ENCODE data around the gene LONP2.
"Not testable (repeated sequence)": the region's sequence is repeated elsewhere in the genome, so short reads cannot be mapped to it uniquely, and the experiment has no call there.

Gene LONP2

DNA sequence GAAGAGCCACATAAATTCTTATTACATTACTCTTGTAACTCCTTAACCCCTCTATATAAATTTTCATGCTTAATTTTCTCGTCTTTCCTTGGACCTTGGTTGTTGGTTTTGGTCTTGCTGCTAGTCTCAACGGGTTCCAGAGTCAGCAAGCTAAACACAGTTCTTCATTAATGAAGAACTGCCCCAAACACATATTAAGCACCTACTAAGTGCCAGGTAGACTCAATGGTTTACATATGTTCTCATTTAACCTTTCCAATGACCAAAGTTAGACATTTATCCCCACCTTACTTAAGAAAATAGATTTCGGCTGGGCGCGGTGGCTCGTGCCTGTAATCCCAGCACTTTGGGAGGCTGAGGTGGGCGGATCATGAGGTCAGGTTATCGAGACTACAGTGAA, 126.1 kb downstream of the LONP2 start:
- no peak for DNase-seq

DNA sequence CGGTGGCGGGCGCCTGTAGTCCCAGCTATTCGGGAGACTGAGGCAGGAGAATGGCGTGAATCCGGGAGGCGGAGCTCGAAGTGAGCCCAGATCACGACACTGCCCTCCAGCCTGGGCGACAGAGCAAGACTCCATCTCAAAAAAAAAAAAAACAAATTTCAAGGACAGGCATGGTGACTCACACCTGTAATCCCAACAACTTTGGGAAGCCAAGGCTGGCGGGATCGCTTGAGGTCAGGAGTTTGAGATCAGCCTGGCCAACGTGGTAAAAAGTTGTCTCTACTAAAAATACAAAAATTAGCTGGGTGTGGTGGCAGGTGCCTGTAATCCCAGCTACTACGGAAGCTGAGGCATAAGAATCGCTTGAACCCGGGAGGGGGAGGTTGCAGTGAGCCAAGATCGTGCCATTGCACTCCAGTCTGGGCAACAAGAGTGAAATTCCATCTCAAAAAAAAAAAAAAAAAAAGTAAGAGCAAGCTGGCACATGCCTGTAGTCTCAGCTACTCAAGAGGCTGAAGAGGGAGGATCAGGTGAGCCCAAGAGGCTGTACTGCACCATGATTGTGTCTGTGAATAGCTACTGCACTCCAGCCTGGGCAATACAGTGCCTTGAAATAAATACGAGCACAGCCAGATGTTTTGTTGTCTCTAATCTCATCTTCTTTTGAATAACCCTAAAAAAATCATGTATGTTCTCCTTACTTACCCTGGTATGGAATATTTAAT, 126.7 kb downstream of the LONP2 start:
- DNase-seq = not testable (repeated sequence)

DNA sequence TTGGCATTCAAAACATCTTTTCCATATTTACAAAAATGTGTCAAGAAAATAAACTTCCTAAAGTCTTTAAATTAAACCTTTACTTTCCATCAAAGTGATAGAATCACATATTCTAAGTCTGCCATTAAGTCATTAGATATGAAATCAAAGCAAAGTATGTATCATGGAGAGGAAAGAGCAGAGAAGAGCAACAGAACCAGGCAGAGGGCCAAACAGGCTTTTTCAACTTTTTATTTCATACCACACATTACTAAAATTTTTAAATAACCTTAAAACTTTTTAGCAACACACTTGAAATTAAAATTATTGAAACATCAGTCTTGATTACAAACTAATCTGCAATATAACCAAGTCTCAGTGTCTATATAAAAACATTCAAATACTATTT, 127.3 kb downstream of the LONP2 start:
- DNase-seq = no peak

DNA sequence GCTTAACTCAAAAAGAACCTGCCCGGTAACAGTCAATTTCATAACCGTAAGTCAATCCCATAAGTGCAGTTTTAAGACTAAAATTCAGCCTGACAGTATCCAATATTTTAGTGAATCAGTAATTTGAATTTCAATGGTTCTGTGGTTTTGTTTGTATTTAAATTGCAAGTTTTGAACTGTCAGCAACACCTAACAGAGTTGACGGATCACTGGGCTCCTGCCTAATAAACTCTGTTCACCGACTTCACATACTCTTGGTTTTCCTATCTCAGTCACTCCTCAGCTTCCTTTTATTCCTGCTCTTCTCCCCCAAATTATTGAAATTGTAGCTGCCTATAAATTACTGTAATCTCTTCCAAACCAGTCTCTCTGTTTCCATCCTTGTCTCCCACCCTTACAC, 128.6 kb downstream of the LONP2 start:
- no peak for DNase-seq

DNA sequence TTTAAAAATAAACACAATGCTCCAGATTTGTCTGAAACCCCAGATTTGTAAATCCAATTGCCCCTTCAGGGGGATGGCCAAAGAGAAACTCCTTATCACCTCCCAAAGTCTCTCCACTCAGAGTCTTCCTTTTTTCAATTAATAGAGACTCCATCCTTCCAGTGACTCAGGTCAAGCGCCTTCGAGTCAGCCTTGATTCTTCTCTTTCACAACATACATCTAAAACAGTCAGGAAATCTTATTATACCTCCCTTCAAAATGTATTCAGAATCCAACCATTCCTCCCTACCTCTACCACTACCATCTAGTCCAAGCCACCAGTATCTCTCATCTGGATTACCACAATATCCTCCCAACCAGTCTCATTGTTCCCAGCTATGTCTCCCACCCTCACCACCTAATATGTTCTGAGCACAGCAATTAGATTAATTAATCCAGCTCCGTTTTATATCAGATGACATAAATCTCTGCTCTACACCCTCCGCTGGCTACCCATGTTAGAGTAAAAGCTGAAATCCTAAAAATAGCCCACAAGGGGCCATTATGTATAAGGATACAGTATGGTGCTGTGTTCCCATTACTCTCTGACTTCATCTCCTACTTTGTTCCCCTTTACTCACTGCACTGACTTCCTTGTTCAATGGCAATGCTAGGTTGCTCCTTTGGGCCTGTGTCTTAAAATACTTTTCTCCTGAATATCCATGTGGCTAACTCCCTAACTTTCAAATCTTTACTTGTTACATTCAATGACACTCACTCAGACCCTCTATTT, 129.3 kb downstream of the LONP2 start:
- DNase-seq = peak; percentile 45

DNA sequence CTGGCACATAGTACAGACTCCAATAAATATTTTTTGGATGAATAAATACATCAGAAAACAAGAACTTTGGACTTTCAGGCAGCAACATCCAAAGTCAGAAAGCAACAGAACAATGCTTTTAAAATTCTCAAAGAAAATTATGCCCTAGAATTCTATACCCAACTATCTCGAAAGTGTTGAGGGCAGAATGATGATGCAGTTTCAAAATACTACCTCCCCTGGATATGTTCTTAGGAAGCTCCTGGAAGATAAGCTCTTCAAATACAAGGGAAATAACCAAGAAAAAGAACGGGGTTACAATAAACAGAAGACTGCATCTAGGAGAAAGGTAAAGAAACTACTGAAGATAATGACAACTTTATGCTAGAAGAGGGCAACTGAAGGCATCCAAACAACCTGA, 130.2 kb downstream of the LONP2 start:
- DNase-seq = no peak

DNA sequence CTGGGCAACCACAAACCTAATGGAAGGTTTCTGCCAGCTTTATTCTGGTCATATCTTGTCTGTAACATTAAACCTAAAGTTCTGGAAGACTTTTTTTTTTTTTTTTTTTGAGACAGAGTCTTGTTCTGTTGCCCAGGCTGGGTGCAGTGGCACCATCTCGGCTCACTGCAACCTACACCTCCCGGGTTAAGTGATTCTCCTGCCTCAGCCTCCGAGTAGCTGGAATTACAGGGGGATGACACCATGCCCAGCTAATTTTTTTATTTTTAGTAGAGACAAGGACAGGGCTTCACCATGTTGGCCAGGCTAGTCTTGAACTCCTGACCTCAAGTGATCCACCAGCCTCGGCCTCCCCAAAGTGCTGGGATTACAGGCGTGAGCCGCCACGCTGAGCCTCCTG, 133.2 kb downstream of the LONP2 start:
- DNase-seq = not testable (repeated sequence)

DNA sequence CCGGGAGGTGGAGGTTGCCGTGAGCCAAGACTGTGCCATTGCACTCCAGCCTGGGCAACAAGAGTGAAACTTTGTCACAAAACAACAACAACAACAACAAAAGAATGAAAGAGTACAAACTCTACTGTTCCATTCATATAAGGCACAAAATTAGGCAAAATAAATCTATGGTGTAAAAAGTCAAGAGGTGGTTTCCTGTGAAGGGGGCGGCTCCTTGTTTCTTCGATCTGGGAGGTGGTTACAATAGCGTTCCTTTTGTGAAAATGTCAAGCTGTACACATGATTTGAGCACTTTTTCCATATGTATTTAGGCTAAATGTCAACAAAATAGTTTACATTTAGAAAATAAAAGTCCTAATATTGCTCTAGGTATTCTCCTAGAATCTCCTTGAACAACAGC, 134.2 kb downstream of the LONP2 start:
- DNase-seq = no peak

DNA sequence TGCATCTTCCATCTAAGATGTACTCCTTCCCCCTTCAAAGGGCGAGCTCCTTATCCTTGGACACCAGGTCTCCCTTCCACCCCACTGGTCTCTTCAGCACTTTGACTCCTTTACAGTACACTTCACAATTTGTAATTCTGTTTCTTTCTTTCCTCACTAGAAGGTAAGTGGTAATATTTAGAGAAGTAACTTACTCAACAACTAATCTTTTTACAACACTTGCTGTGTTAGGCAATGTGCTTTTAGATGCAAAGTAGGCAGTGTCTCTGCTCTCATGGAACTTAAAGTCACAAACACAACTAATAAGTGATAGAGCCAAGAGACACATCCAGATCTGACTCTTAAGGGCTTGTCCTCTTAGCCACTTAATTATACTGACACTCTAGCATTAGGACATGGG, 134.7 kb downstream of the LONP2 start:
- peak; percentile 71 for DNase-seq

DNA sequence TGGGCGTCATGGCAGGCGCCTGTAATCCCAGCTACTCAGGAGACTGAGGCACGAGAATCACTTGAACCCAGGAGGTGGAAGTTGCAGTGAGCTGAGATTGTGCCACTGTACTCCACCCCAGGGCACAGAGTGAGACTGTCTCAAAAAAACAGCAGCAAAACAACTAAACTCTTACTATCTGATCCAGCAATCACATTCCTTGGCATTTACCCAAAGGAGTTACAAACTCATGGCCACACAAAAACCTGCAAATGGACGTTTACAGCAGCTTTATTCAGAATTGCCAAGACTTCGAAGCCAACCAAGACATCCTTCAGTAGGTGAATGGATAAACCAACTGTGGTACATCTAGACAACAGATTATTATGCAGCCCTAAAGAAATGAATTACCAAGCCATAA, 137.1 kb downstream of the LONP2 start:
- no peak for DNase-seq

DNA sequence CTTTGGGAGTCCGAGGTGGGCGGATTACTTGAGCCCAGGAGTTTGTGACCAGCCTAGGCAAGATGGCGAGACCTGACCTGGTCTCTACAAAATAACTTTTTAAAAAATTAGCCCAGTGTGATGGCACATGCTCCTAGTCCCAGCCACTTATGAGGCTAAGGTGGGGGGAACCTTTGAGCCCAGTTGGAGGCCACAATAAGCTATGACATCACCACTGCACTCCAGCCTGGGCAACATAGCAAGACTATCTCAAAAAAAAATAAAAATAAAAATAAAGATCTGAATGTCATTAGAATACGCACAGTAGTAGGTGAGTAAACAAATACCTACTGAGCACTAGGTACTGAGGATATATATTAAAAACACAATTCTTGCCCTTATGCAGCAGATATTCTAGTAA, 138.0 kb downstream of the LONP2 start:
- DNase-seq = no peak

DNA sequence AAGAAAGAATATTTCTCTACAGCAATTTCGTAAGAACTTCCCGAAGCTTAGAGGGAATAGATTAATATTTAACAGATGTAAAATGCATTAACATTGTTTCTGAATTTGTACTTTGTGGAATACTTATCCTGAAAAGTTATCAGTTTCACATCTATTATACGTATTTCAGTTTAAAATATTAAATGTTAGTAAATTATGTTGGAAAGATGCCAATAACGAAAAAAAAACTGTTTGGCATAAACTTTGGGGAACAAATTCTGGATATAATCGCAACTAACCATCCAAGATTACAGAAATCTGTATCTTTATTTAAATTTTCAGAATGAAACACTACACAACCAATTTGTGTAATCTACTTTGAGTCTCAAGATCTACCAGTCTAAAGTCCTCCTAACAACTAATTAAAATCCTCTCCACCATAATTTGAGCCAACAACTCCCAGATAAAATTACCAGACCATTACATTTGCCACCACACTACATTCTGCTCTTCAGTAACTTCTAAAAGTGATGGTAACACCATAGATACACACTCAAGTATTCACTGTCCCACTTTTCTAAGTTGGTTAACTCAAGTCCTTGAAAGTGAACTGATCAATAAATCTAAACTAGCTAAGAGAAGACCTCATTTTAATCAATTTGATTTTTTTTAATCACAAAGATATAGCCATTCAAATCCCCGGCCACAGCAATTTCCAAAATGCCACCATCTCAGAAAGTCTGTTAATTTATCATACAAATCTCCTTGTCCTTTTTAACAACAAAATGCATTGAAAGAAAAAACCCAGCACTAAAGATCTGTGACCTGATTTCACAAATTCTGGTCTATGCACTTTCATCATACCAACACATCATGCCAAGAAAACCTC, 139.1 kb downstream of the LONP2 start:
- DNase-seq = peak; percentile 32

DNA sequence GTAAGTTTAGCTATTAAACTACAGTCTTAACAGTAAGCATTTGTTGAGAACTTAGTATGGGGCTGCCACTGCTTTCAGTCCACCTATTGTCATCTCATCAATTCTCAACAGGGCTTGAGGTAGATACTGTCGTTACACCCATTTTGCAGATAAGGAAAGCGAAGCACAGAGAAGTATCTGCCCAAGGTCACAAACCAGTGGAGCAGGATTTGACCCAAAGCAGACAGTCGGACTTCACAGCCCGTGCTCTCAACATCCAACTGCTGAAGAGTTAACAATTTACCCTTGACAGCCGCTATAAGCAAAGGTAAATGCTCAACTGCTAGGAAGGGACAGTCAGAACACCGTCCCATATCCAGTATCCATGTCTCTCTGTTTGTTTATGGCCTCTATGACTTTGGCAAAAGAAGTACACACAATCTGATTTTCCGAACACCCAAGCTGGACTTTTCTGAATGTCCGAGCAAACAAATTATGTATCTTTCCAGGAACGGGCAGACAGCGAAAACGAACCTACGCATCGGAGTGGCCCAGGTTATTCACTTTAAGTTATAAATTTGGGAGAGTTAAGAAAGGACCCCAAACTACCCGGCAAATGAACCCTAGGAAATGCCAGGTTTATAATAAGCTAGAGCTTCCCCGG, 139.9 kb downstream of the LONP2 start:
- no peak for DNase-seq

DNA sequence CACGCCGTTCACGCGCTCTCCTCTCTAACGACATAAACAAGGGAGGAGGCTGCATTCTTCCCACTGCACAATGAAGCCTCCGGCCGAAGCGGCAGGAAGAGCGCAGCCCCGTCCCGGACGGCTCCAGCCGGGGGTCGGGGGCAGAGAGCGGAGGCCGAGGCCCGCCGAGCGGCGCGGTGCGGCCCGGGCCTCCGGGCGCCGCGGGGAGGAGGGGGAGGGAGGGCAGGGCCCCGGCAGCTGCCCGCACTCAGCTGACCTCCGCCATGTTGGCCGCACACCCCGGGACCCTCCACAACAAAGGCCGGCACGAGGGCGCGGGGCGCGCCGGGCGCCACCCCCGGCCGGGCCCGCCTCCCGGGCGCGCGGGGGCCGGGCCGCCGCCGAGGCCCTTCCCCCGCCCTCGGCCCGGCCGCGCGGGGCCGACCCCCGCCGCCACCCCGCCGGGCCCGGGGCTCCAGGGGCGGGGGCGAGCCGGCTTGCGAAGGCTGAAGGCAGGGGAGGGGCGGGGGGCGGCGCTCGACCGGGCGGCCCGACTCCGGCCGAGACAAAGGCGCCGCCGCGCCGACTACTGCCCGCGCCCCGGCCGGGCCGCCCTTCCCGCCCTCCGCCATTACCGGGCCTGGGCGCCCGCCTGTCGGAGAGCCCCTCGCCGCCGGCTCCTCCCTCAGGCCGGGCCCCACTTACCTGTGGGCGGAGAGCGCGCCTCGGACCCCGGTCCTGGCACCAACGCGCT, 140.6 kb downstream of the LONP2 start:
- peak; percentile 68 for DNase-seq

DNA sequence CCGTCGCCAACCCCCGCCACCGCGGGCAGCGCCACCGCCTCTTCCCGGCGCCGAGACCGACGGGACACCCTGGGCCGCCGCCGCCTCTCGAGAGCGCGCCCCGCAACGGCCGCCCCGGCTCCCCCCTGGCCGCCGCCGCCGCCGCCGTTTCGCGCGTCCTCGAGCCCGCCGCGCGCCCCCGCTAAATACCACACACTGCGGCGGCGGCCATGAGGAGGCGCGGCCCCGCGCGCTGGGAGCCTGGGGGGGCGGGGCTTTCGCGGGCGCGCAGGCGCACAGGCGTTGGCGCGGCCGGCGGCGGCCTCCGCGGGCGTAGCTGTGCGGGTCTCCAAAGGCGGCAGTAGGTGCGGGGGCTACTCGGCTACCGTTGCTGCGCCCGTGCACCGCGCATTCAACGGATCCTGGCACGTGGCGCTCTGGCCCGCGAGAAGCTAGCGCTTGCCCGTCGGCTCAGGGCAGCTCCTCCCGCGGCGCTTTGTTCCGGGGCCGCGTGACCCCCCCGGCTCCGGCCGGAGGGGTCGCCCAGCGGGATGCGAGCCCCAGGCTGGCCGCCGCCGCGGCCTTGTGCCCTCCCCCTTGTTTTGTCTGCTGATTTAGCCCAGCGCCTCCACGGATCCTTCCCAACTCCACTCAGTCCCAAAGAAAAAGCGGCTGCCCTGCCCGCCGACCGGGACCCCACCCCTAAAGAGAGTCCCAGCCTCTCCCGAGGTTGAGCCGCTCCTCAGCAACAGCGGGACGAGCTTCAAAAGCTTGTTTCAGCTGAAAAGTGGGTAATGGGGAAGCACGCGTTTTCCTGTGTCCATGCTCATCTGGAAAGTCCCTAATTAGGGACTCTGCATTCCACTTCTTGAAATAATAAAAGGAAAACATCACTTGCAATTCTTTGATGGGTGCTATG, 141.4 kb downstream of the LONP2 start, which contains the start of gene SIAH1:
Gene SIAH1, minus strand, starts transcription at position 161 of the 898 bp plus-strand sequence. CDS start 22,985 bp downstream, outside the sequence.
- peak; percentile 93 for DNase-seq

DNA sequence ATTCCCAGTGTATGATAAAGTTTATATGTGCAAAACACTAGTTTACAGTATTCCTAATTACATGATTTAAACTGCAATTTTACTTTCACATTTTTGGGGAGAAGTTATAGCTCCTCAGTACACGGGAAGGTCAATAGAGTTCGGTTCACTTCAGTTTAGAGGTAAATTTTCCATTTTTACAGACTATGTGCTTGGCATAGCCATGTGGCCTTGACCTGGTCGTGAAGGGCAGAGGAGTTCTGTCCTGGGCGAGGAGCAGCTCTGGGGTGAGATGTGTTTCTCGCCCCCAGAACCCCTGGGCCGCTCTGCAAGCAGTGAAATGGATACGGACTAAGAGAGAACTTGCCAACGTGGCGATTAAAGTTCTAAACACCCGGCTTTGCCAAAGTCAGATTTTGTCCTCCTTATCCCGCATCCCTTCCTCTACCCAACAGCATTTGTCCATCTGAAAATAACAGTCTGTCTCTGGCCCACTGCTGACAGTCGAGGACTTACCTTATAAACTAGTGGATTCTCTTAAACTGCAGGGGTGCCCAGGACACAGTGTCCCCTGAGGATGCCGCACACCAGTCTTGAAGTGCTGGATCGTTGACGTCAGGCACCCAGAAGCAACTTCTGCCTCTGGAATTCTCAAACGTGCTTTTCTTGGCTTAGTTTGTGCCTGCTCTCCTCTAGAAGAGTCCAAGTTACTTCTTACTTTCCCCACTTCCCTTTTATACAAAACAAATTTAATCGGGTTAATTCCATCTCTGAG, 142.6 kb downstream of the LONP2 start:
- DNase-seq = no peak

DNA sequence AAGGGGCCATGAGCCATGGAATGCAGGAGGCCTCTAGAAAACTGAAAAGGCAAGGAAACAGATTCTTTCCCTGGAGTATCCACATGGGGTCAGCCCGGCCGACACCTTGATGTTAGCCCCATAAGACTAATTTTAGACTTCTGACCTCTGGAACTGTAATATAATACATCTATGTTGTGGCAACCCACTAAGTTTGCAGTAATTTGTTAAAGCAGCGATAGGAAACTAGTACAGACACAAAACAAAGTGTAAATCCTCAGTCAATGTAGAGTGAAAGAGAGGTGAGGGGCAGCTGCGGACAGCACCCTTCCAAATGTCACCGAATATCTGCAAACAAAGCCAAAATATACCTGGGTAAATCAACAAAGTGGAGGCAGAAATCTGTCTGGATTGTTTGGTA, 148.3 kb downstream of the LONP2 start:
- DNase-seq = no peak

DNA sequence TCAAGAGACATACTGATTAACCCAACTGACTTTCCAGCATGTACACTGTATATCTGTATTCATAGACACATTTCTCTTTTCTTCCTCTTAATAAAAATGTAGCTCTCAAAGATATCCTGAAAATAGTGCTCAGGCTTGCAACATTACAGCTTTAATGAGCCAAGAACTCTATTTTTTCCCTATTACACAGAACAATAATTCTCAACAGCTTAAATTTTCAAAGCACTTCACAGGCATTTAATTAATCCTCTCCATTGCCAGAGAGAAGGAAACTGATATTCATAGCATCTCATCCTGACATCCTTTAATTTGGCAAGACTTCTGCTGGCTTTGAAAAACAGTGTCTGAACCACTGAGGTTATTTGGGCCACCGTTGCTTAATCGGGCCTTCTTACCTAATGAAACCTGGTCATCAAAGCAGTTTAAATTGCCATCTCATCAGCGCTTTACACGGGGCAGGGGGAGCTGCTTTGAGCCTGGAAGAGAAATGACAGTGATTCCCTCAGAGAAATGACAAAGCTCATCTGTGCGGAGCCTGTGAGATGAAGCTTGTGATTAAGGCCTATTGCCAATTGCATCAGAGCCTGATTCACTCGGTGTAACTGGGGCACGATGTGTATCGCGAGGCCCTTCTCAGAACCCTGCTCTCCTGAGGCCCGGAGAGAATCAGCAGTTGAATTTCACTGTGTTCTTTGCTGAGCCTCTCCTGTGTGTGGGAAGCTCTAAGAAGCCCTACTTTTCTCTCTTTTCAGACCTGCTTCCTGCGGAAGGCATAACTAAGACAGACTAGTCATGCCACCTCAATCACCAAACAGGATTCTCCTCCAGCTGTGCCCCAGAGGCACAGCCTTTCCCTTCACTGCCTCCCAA, 149.6 kb downstream of the LONP2 start:
- DNase-seq = peak; percentile 44

DNA sequence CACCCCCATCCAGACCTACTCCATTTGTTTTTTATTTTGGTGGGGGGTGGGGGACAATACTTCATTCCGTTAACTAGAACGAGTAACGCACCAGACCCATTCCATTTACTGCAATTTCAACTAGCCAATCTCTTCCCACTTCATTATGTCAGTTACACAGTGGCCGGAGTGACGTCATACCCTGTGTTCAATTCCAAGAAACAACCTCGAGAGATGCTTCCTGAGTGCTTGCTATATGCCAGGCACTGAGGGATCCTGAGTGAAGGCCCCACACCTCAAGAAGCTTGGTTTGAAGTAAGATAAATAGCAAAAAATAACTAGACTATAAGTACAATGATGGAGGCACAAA, 150.2 kb downstream of the LONP2 start:
- no peak for DNase-seq

Measured in suppressor macrophage treated with lipopolysaccharide for 4 hours (primary cell).